Epithelial cell of esophagus (primary cell): ENCODE results near the gene PTS.

Source experiments
- DNase-seq: peaks from one replicate; pipeline ENCODE4 v3.0.0; 2010; ENCODE audit warnings: low read depth
- H3K4me3 ChIP-seq: 2 replicates; pipeline ENCODE4 v1.5.1; 2011; ENCODE audit warnings: mild to moderate bottlenecking, low read length, control low read depth
- CTCF ChIP-seq: IDR thresholded peaks from 2 replicates; pipeline ENCODE4 v1.5.1; 2011; ENCODE audit warnings: low read depth, mild to moderate bottlenecking, low read length, control low read depth, inconsistent platforms; ENCODE audit not compliant: insufficient read depth; ENCODE audit errors: missing control alignments

PTS gene

DNA sequence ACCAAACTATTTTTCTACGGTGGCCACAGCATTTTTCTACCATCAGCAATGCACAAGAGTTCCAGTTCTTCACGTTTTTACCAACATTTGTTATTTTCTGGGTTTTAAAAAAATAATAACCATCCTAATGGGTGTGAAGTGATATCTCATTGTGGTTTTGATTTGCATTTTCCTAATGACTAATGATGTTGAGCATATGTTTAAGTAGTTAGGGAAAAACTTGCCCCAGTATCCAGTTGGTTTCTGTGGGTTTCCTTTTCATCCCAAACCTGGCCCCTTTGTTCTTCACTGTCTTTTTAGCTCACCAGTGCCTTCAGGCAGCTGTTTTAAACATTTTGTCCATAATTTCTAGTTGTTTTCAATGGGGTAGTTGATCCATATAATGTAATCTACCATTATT lies 14.7 kb upstream of the PTS start:
- no peak overlapping the region for H3K4me3 ChIP-seq
- no peak for TF ChIP-seq CTCF
- peak; percentile 19 for DNase-seq

- DNase-seq, result peak; percentile 30
- TF ChIP-seq CTCF, result no peak
Observed at GRCh38 chr11:112212290-112212689, 13.9 kb upstream of the PTS start.

GRCh38 chr11:112212710-112213109 lies 13.5 kb upstream of the PTS start:
- no peak overlapping the region for H3K4me3 ChIP-seq
- TF ChIP-seq CTCF, result no peak
- peak; percentile 35 for DNase-seq

More at GRCh38 chr11:112212290-112212689, 13.9 kb upstream of the PTS start:
- H3K4me3 ChIP-seq, result no peak overlapping the region

- H3K4me3 ChIP-seq, result no peak overlapping the region
- peak; percentile 63 for DNase-seq
- TF ChIP-seq CTCF, result no peak
Observed at GRCh38 chr11:112213753-112214152, 12.5 kb upstream of the PTS start.

DNA sequence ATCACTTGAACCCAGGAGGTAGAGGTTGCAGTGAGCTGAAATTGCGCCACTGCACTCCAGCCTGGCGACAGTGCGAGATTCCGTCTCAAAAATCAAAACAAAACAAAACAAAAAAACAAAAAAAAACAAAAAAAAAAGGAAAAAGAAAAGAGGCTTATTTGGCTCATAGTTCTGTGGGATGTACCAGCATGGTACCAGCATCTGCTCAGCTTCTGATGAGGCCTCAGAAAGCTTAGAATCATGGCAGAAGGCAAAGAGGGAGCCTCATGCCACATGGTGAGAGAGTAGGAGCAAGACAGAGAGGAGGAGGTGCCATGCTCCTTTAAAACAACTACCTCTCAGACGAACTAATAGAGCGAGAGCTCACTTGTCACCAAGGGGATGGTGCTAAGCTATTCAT lies 10.6 kb upstream of the PTS start:
- no peak overlapping the region for H3K4me3 ChIP-seq
- TF ChIP-seq CTCF, result no peak
- no peak for DNase-seq

- no peak overlapping the region for H3K4me3 ChIP-seq
- TF ChIP-seq CTCF, result no peak
- DNase-seq, result no peak
Observed at GRCh38 chr11:112216561-112217105, 9.6 kb upstream of the PTS start.

GRCh38 chr11:112219476-112220232 lies 6.6 kb upstream of the PTS start:
- TF ChIP-seq CTCF, result peak; percentile 67
- peak; percentile 82 for DNase-seq
- H3K4me3 ChIP-seq, result no peak overlapping the region
